T-helper 1 cell treated with Interleukin-12 subunit alpha and Interleukin-12 subunit beta and Interleukin-4 antibody, amounts not matched to agents 30 ng/mL and 1 ng/mL, for 36 hours (primary cell): ENCODE measurements around the gene PHETA1. TPM values are rescaled to one million over a fixed set of nuclear protein-coding genes. Genes with fewer than 3 reads are reported as not detected.
"Not testable (repeated sequence)": the region's sequence is repeated elsewhere in the genome, so short reads cannot be mapped to it uniquely, and the experiment has no call there.

ENCODE experiments used
- intact Hi-C: fragments of 100-400 bp; cut with micrococcal nuclease; formaldehyde crosslinking; loops from one replicate; pipeline ENCODE4 v1.15.1; 2024
- total RNA-seq: library from RNA; stranded (reverse); gene quantifications from 2 replicates; pipeline ENCODE4 v1.2.3, GENCODE V29; 2022

PHETA1 gene
- total RNA-seq, 1 donor from 2014 or later = 1.1 TPM

DNA sequence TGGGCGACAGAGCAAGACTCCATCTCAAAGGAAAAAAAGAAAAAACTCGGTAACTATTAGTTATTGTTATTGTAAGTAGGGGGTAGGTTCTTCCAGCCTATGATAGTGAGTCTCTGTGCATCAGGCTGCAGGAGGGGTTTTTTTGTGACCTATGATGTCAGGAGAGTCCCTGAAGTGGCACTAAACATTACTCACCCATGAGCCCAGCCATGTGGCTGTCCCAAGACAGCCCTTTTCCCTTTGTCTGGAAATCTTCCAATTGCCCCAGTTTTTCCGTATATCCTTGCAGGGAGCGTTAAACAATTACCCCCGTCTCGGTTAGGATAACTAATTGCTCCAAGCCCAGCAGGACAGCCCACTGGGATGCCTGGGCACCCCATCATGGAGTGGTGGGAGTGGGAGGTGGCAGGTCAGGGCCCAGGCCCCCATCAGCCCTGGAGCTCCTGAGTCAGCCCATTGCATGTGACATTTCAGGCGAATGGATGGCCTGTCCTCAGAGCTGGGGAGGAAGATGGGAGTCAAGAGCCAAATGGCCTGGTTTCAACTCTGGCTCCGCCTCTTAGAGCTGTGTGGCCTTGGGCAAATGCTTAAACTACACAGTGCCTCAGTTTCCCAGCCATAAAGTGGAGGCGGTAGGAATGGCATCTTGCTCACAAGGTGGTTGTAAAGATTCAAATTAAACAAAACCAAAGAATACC is 16.4 kb downstream of the PHETA1 start:
- intact Hi-C loops = no loop called here

DNA sequence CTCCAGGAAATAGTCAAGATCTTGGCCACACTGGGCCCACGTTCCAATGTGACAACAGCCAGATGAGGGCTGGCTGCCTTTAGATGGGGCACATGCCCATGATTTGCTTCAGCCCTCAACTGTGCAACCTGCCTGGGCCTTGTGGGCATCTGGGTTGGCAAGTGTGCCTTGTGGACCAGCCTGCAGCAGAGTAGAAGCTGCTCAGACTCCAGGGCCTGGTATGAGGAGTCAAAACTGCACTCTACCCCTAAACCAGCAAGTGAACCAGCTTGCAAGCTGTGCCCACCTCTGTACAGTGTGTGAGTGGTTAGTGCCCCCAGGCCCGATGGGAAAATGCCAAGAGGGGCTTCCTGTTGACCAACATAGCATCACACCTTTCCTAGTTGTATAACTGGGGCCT is 17.9 kb downstream of the PHETA1 start:
- intact Hi-C loops = no loop called here

DNA sequence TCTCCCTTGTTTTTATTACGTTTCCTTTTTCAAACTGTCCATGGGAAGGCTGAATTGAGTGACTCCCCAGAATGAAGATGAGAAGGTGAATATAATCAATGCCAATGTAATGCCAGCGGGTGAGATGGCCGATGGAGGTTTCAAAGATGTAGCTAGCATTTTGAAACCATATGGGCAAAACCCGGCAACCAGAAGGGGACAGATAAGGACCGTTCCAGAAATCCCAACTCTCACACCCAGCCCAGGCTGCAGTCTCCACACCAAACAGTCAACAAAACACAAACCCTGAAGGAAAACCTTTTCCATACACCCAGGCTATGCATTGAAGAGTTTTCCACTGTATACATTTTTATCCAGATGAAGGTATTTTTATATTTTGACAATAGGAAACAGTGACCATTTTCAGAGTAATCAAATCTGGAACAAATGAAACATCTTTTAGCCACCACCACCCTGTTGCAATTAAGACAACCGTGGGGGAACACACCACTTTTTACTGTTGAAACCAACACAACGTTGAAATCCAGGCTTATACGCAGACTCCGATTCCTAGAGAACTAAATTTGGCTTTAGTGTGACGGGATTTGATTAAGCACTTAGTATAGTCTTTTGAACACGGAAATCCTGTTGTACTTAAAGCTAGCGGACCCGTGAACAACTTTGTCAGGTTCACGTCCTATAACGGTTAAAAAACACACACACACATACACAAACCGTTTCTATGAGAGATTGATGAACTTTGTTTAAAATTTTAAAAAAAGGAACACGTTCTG is 19.0 kb downstream of the PHETA1 start:
- intact Hi-C loops = no loop called here

DNA sequence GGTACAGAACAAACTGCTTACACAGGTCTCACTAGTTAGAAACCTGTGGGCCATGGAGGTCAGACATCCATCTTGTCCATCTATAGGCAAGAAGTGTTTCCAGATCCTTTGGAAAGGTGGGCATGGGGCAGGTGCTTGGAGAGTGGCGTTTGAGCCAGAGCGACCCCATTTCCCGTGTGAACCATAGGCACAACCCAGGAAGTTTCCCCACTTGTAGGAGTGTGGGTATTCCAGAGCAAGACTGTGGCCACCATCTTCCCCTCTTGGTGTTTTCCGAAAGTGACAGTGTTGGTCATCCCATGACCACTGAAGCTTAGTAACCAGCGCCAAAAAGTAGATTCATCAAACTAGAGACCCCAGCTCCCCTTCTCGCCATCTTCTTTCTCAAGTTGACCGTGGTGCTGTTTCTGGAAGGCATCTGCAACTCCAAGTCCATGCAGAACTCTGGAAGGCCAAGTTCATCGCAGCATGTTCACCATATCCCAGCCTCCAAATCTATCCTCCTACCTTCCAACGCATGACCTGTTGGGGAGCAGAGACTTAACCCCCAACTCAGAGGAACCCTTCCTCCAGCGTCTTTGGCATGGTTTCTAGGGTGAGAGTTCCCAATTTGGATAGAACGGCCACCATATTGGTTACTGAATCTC is 19.7 kb downstream of the PHETA1 start:
- intact Hi-C loops = no loop called here

DNA sequence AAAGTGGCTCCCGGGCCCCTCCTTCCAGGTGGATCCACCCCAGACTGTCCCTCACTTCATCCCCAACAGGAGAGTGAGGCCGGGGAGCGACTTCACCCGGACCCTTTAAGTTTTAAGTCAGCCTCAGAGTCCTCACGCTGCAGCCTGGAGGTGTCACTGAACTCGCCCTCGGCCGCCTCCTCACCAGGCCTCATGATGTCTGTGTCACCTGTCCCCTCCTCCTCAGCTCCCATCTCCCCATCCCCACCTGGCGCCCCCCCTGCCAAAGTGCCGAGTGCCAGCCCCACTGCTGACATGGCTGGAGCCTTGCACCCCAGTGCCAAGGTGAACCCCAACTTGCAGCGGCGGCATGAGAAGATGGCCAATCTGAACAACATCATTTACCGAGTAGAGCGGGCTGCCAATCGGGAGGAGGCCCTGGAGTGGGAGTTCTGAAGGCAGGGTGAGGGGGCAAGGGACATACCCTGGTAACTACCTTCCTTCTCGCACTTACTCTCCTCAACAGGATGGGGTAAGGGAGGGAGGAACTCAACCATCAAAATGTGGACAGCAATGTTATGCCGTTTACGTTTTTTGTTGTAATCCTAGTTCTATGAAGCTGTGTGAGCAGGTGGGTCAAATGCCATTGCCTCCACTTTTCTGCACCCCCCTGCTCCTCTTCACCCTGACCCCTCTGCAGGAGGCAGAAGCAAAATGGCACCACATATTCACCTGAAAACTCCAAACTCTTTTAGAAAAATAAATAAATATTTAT is 20.8 kb downstream of the PHETA1 start:
- intact Hi-C loops = no loop called here

DNA sequence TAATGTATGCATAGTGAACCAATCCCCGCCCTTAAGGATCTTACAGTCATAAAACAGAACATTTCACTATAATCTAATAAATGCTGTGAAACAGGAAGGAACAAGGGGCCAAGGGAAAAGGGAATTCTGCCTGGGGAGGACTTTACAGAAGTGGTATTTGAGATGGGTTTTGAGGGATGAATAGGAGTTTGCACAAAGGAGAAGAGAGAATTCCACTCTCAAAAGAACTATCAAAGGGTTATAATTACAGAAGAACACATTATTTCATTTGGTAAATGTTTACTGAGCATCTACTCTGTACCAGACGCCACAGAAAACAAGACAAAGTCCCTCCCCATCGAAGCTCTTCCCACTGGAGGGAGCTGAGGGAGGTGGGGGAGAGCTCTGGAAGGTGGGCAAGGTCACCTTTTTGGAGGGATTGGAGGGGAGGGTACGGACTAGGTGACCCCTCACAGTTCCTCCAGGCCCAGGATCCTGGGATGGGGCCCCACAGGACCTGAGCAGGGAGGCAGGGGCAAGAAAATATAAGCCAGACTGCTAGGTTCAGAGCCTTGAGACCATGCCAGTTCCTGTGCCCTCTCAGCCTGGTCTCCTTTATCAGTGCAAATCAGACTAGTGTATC is 24.5 kb downstream of the PHETA1 start:
- intact Hi-C loops = no loop called here

DNA sequence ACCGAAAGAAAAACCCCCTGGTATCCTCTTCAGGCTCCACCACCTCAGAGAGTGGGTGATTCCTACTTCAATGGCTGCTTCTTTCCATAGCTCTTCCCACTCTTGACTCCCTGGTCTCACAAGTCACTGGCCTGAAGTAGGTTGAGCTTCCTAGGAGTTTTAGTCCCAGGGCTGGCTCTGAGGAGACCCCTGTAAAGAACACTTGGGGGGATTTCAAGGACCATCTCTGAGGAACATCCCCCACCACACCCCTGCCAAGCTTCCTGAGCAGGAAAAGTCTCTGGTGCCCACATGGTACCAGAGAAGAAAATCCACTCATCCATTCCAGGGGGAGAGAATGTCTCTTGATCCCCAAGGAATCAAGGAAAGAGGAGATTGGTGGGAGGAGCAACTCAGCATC is 25.7 kb downstream of the PHETA1 start:
- intact Hi-C loops = no loop called here

DNA sequence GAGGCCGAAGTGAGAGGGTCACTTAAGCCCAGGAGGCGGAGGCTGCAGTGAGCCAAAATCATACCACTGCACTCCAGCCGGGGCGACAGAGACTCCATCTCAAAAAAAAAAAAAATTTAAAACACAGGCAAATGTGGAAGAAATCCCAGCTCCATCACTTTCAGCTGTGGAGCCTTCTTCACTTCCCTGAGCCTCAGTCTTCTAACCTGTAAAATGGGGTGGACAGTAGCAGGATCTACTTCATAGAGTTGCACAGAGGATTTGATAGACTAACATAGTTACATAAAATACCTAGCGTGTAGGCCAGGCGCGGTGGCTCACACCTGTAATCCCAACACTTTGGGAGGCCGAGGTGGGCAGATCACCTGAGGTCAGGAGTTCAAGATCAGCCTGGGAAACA is 26.5 kb downstream of the PHETA1 start:
- intact Hi-C loops = no loop called here

DNA sequence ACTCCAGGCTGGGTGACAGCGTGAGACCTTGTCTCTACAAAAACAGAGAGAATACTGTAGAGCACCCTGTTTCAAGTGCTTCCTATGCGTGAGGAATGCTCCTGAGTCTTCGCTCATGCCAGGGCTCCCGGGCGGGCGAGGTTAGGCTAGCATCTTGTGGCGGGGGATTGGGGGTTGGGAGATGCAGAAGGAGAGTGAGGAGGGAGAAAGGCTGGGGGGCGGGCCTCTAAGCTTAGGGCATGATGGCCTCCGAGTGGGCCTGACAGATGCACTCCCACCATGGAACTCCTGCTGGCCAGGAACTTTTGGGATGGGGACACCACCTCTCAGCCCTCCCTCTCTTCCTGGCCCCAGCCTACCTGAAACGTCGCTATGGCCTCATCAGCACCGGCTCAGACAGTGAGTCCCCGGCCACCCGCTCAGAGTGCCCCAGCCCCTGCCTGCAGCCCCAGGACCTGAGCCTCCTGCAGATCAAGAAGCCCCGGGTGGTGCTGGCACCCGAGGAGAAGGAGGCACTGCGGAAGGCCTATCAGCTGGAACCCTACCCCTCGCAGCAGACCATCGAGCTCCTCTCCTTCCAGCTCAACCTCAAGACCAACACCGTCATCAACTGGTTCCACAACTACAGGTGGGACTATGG is 27.3 kb downstream of the PHETA1 start:
- intact Hi-C loops = no loop called here

DNA sequence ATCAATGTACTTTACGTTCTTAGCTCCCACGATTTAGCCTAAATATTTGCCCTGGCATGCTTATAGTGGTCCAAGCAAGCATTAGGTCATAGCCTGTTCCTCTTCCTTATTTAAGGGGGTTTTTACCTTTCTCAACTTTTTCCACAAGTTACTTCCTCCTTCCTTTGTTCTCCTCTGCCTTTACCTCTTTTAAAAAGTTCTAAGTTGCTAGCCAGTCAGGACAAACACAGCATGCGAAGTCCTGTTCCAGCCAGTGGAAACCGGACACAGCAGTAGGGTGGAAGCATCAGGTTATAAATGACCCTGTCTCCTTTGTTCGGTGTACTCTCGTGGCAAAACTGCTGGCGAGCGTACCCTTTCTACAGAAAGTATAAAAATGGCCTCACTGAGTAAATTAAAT is 28.2 kb downstream of the PHETA1 start:
- intact Hi-C loops = not testable (repeated sequence)

DNA sequence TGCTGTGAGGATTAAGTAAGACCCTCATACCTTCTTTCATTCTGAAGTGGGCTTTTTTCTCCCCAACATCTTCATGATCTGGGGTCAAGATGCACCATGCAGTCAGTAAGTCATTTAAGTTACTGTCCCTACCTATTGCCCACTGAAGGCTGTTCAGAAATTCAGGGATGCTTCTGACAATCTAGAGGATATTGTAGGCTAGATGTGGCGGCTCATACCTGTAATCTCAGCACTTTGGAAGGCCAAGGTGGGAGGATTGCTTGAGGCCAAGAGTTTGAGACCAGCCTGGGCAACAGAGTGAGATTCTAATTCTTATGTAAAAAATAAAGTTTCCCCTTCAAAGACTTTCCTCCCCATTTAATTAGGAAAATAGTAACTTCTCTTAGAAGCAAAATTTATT is 28.7 kb downstream of the PHETA1 start:
- intact Hi-C loops = no loop called here

DNA sequence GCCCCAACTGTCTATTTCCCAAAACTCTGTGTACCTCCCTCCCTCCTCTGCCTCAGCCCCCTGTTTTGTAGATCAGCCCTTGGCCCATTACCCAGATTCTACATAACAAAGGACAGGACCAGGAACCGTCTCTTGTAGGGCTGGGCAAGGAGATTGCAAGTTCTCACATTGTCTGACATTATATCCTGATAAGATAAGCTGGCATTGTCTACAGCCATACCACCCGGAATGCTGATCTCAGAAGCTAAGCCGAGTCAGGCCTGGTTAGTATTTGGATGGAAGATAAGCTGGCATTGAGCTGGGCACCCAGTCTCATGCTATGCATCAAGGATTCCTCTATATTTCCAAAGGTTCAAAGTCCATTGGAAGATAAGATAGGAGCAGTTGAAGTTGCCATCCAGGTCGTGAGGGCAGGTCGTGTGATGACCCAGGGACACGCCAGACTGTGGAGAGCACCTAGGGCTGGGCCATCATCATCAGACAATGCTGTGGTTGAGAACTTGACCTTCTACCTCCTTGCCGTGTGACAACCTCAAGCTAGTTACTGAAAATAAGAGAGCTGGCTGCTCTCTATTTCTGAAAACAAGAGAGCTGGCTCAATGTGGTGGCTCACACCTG is 29.5 kb downstream of the PHETA1 start:
- intact Hi-C loops = no loop called here

DNA sequence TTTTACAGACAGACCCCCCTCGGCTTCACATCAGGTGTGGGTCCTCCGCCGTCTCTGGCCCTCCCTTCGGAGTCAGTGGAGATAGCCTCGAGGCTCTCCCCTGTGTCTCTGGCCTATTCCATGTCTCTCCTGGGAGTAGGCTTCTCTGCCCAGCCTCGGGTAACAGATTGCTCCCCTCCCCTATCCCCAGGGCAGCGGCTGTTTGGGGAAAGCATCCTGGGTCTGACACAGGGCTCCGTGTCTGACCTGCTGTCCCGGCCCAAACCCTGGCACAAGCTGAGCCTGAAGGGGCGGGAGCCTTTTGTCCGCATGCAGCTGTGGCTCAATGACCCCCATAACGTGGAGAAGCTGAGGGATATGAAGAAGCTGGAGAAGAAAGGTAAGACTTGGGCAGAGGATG is 30.8 kb downstream of the PHETA1 start:
- intact Hi-C loops = no loop called here

DNA sequence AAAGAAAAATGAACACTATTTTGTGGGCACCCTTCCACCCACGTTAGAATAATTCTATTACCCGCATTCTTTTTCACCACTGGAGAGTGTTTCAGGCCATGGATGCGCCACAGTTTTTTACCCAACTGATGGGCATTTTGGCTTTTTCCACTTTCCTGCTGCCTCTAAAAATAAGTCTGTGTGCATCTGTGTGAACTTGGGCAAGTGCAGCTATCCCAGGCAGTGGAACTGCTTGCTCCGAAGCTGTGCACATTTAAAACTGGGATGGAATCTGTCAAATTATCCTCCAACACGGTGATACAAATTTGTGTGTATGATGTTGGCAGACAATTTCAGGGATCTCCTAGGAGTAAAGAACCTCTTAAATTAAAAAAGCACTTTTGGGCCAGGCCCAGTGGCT is 31.5 kb downstream of the PHETA1 start:
- intact Hi-C loops = no loop called here

DNA sequence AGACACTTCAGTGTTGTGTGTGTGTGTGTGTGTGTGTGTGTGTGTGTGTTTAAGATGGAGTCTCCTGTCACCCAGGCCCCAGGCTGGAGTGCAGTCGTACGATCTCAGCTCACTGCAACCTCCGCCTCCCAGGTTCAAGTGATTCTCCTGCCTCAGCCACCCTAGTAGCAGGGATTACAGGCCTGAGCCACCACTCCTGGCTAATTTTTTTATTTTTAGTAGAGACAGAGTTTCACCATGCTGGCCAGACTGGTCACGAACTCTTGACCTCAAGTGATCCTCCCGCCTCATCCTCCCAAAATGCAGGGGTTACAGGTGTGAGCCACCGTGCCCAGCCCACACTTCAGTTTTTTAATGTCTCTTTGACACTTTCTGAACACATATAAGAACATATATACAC is 32.5 kb downstream of the PHETA1 start:
- intact Hi-C loops = not testable (repeated sequence)

DNA sequence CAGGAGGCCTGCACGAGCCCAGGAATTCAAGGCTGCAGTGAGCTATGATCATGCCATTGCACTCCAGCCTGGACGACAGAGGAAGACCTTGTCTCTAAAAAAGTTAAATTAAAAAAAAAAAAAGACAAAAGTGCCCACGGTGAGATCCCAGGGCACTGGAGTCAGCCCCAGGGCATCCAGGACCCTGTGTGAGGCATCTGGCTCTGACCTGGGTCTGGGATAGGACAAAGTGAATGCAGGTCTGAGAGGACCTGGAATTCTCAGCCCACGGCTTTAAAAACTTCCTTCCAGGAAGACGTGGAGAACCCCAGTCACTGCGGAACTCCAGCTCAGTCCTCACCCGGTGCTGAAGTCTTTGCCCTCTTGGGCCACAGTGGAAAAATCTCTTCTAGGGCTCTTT is 33.1 kb downstream of the PHETA1 start:
- intact Hi-C loops = no loop called here

DNA sequence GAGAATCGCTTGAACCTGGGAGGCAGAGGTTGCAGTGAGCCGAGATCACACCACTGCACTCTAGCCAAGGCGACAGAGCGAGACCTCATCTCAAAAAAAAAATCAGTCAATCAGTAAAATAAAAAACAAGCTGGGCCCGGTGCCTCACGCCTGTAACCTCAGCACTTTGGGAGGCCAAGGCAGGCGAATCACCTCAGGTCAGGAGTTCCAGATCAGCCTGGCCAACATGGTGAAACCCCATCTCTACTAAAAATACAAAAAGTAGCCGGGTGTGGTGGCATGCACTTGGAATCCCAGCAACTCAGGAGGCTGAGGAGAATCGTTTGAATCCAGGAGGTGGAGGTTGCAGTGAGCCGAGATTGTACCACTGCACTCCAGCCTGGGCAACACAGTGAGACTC is 33.6 kb downstream of the PHETA1 start:
- intact Hi-C loops = not testable (repeated sequence)

DNA sequence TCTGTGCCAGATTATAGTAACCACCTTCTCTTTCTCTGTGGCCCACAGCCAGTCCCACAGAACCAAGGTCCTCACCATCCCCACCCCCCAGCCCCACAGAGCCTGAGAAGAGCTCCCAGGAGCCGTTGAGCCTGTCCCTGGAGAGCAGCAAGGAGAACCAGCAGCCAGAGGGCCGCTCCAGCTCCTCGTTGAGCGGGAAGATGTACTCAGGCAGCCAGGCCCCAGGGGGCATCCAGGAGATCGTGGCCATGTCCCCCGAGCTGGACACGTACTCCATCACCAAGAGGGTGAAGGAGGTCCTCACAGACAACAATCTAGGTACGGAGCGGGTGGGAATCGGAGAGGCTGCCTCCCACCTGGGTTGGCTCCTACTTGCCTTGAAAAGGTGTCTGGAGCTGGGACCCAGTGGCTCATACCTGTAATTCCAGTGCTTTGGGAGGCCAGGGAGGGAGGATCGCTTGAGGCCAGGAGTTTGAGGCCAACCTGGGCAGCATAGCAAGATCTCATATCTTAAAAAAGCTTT is 34.4 kb downstream of the PHETA1 start:
- intact Hi-C loops = no loop called here

DNA sequence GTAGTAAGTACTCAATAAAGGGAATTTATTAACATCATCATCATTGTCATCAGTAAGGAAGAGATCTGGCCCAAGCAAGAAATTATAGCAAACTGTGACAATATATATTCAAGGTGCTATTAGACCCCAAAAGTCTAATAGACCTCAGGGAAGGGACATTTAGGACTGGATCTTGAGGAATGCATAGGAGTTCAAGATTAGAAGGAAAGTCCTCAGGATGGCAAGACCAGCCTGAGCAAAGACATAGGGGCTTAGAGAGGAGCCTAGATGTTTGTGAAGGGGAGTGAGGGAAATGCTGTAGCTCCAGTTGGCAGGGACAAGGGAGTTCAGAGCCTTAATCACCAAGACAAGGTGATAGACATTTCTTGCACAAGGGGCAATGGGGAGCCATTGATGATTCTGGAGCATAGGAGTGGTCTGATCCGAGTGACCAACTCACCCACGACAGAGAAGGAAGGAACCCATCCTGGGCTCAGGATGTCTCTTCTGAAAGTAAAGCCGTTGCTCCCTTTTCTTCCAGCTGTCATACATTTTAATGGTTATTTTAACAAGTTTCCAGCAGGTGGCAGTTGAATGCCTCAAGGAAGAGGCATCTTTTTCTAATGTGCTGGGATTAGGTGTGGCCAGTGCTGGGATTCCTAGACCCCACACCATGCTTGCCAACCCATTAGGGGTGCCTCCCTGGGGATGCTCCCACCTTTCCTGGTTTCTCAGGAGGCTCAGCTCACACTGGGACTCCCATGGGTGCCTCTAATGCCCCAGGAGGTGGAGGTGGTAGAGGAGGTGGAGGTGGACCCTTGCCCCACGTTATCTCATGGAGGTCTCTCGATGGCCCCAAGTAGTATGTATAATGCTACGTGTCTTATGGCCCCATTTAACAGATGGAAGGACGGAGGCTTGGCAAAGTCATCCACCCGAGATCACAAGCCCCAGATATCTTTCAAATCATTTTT is 37.8 kb downstream of the PHETA1 start:
- intact Hi-C loops = loop anchor here (1.0 to 2.0 kb wide), 4 partner anchors 38 to 482 kb away; partner anchors contain the start of gene PHETA1
